ENCODE results near the gene RHOF.

GRCh38 chr12:121770388-121770787, 23.1 kb downstream of the RHOF start:
- TF ChIP-seq CTCF (IDR thresholded peaks at IDR 0.05; ENCODE audit: control extremely low read depth in 1 of 3, insufficient read depth in 1 of 3, low read depth in 1 of 3, low read length in 3 of 3) (no peak), SIX5 (IDR thresholded peaks at IDR 0.05; ENCODE audit: low read depth, low read length) (no peak), SP2 (IDR thresholded peaks at IDR 0.05; ENCODE audit: low read length) (no peak), POLR2A (IDR thresholded peaks at IDR 0.05; ENCODE audit: control extremely low read depth in 1 of 2, low read depth in 2 of 2, low read length in 2 of 2) (no peak), MAX (IDR thresholded peaks at IDR 0.05) (no peak), POLR2AphosphoS5 (IDR thresholded peaks at IDR 0.05; ENCODE audit: low read depth, low read length) (no peak), RFX5 (IDR thresholded peaks at IDR 0.05; ENCODE audit: borderline replicate concordance, low read depth, low read length) (no peak), KDM5A (IDR thresholded peaks at IDR 0.05; ENCODE audit: low read length) (no peak), TCF12 (IDR thresholded peaks at IDR 0.05; ENCODE audit: low read depth, low read length) (no peak), EP300 (IDR thresholded peaks at IDR 0.05; ENCODE audit: borderline replicate concordance in 1 of 2, low read depth in 2 of 2, low read length in 2 of 2) (no peak), CREB1 (IDR thresholded peaks at IDR 0.05) (no peak), YY1 (IDR thresholded peaks at IDR 0.05; ENCODE audit: low read depth, low read length) (no peak), SP1 (IDR thresholded peaks at IDR 0.05; ENCODE audit: low read depth, low read length) (no peak)
